H4 (cell line): ENCODE results near the gene ESD. TPM values are rescaled to one million over a fixed set of nuclear protein-coding genes. Genes with fewer than 3 reads are reported as not detected.
"Not testable (repeated sequence)": the region's sequence is repeated elsewhere in the genome, so short reads cannot be mapped to it uniquely, and the experiment has no call there.

Experiments used
- DNase-seq: peaks from one replicate; pipeline ENCODE4 v3.0.0-alpha.2; 2015; ENCODE audit warnings: low spot score
- total RNA-seq: library from RNA; depleted of rRNA; stranded (reverse); fragments of >200 nt; shearing (Covaris generic); gene quantifications from 2 replicates; pipeline ENCODE4 v1.2.3, GENCODE V29; 2014

Gene ESD
- total RNA-seq, 1 experiment from 2014 or later: 137 TPM

GRCh38 chr13:46795321-46795720 lies 1.6 kb downstream of the ESD start:
- no peak for DNase-seq

GRCh38 chr13:46783504-46783903 lies 13.5 kb downstream of the ESD start:
- DNase-seq: no peak

- no peak for DNase-seq
Observed at GRCh38 chr13:46782691-46783090, 14.3 kb downstream of the ESD start.

- DNase-seq: no peak
Observed at GRCh38 chr13:46782066-46782465, 14.9 kb downstream of the ESD start.

- no peak for DNase-seq
Observed at GRCh38 chr13:46778890-46779289, 18.1 kb downstream of the ESD start.

GRCh38 chr13:46778095-46778494 lies 18.9 kb downstream of the ESD start:
- DNase-seq: no peak

- DNase-seq: no peak
Observed at GRCh38 chr13:46775385-46776107, 21.4 kb downstream of the ESD start.

GRCh38 chr13:46773541-46773940 lies 23.4 kb downstream of the ESD start:
- no peak for DNase-seq

GRCh38 chr13:46771693-46772092 lies 25.3 kb downstream of the ESD start:
- no peak for DNase-seq

GRCh38 chr13:46769925-46770324 lies 27.0 kb downstream of the ESD start:
- not testable (repeated sequence) for DNase-seq

- no peak for DNase-seq
Observed at GRCh38 chr13:46761866-46762265, 35.1 kb downstream of the ESD start.

GRCh38 chr13:46761174-46761573 lies 35.8 kb downstream of the ESD start:
- DNase-seq: no peak

GRCh38 chr13:46759846-46760245 lies 37.1 kb downstream of the ESD start:
- no peak for DNase-seq

- DNase-seq: no peak
Observed at GRCh38 chr13:46757640-46758039, 39.3 kb downstream of the ESD start.

- no peak for DNase-seq
Observed at GRCh38 chr13:46756977-46757376, 40.0 kb downstream of the ESD start.

GRCh38 chr13:46755508-46755907 lies 41.5 kb downstream of the ESD start:
- not testable (repeated sequence) for DNase-seq

- DNase-seq: no peak
Observed at GRCh38 chr13:46754812-46755211, 42.1 kb downstream of the ESD start.

GRCh38 chr13:46753917-46754316 lies 43.0 kb downstream of the ESD start:
- DNase-seq: no peak

- no peak for DNase-seq
Observed at GRCh38 chr13:46753137-46753536, 43.8 kb downstream of the ESD start.

GRCh38 chr13:46751811-46752635 lies 44.9 kb downstream of the ESD start:
- DNase-seq: no peak

- DNase-seq: no peak
Observed at GRCh38 chr13:46749951-46750350, 47.0 kb downstream of the ESD start.

- DNase-seq: no peak
Observed at GRCh38 chr13:46748300-46748699, 48.7 kb downstream of the ESD start.
